HG03135 (cell line): ENCODE measurements around the gene KRT79.

ENCODE experiments used
- ATAC-seq: cut with Tn5 transposase; IDR thresholded peaks from one replicate; pipeline ENCODE4 v1.9.1; 2021; ENCODE audit warnings: mild to moderate bottlenecking, moderate library complexity; ENCODE audit not compliant: unreplicated experiment

The KRT79 gene

DNA sequence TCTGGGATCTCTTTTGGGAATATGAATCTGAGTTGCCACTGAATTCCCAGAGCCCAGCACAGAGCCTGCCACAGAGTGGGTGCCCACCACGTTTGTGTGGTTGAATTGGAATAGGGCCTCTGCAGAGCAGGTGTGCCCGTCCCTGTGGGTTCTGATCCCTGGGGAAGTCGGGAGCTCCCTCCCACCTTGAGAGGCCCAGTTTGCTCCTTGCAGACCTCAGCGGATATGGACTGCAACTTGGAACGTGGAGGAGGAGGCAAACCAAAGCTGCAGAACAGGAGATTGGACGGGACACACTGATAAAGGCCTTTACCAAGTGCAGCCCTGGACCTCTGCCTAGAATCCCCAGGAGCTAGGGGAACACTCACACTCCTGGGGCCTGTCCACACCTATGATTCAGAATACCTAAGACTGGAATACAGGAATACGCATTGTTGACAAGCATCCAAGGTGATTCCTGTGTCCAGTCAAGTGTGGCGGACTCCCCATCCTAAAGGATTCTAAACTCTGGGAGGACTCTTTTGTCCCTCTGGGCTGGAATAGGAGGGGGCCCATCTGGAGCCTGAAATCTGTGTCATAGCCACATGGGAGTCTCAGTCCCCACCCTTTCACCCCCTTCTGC, 59.4 kb downstream of the KRT79 start:
- ATAC-seq: no peak

DNA sequence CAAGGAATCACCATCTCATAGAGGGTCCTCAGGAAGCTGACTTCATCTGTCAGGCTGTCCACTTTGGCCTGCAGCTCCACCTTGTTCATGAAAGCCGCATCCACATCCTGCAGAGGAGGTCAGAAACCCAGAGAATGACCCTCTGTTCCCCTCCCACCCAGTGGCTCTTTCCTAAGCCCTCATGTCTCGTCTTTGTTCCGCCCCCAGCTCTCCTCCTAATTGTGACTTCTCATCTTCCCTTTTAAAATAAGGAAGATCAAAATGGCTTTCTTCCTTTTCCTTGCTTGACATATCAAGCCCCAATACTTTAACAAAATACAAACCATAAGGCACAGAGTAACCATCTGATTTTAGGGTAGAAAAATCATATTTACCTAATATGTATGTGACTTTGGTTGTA, 61.3 kb downstream of the KRT79 start:
- ATAC-seq: no peak

DNA sequence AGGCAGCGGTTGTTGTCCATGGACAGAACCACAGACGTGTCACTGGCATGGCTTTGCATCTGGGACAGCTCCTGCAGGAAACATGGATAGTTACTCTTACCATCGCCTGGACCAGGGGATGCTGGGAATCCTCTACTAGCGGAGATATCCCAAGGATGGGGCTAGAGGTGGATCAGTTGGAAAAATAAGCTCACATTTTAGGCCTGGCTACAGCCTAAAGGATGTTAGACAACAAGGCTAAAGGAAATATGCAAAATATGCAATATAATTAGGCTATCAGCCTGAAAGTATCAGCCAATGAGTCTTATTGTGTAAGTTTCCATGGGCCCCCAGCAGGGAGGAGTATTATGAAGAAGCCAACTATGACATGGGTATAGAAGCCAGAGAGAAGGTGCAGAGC, 61.9 kb downstream of the KRT79 start:
- ATAC-seq: no peak

DNA sequence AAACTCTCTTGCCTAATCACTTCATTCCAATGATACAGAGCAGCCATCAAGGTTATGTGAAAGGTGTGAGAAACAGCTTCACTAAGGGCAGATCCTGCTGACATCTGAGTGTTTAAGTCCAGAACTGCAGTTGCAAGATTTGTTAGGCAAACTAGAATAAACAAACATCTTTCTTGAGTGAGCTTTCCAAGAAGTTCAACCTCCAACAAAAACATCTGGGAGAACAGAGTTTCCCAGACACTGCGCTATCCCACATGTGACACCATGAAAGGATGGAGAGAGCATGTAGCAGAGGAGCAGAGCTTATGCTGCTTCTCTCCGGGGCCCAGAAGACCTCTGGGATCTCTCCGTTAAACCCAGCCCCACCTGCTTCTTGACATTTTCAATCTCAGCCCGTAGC, 62.6 kb downstream of the KRT79 start:
- ATAC-seq: no peak
